HepG2 (cell line): ENCODE results near the gene LCN12. TPM values are rescaled to one million over a fixed set of nuclear protein-coding genes. Genes with fewer than 3 reads are reported as not detected.

Experiments used
- ARNTL ChIP-seq: sonication (generic); formaldehyde crosslinking; IDR thresholded peaks from 2 replicates; pipeline ENCODE4 v1.4.0; 2020; ENCODE audit warnings: mild to moderate bottlenecking, missing genetic modification reagents
- CAMTA2 ChIP-seq: sonication (generic); formaldehyde crosslinking; IDR thresholded peaks from 2 replicates; pipeline ENCODE4 v1.4.0; 2020; ENCODE audit warnings: mild to moderate bottlenecking, missing genetic modification reagents, borderline replicate concordance
- GPN1 ChIP-seq: sonication (generic); formaldehyde crosslinking; IDR thresholded peaks from 2 replicates; pipeline ENCODE4 v1.5.1; 2020; ENCODE audit warnings: missing genetic modification reagents, borderline replicate concordance
- HNRNPL ChIP-seq: fragments of 200-400 bp; formaldehyde crosslinking; IDR thresholded peaks from 2 replicates; pipeline ENCODE4 v1.6.1; 2017; ENCODE audit warnings: mild to moderate bottlenecking, low read depth, low read length
- MED13 ChIP-seq: sonication (generic); formaldehyde crosslinking; IDR thresholded peaks from 2 replicates; pipeline ENCODE4 v1.5.0; 2020; ENCODE audit warnings: missing genetic modification reagents
- MIER2 ChIP-seq: IDR thresholded peaks from 2 replicates; pipeline ENCODE4 v1.6.1; 2016; ENCODE audit warnings: missing biosample characterization, missing genetic modification reagents
- NFE2L2 ChIP-seq: fragments of 150-350 bp; IDR thresholded peaks from 2 replicates; pipeline ENCODE4 v1.6.1; 2014; ENCODE audit warnings: low read length
- PCBP2 ChIP-seq: fragments of 200-400 bp; formaldehyde crosslinking; optimal IDR thresholded peaks from 2 replicates; pipeline ENCODE3; 2018; ENCODE audit warnings: low read length, low read depth; ENCODE audit not compliant: poor library complexity, severe bottlenecking
- RELA ChIP-seq: sonication (generic); formaldehyde crosslinking; IDR thresholded peaks from 2 replicates; pipeline ENCODE4 v1.4.0; 2020; ENCODE audit warnings: missing genetic modification reagents
- REPIN1 ChIP-seq: sonication (generic); formaldehyde crosslinking; IDR thresholded peaks from 2 replicates; pipeline ENCODE4 v1.8.0; 2022; ENCODE audit warnings: missing genetic modification reagents, low read depth, mild to moderate bottlenecking, borderline replicate concordance
- SIX1 ChIP-seq: sonication (generic); formaldehyde crosslinking; IDR thresholded peaks from 2 replicates; pipeline ENCODE4 v1.4.0; 2020; ENCODE audit warnings: missing genetic modification reagents, borderline replicate concordance
- SRSF4 ChIP-seq: fragments of 200-400 bp; formaldehyde crosslinking; IDR thresholded peaks from one replicate; pipeline ENCODE4 v1.6.1; 2018; ENCODE audit warnings: mild to moderate bottlenecking, low read depth, low read length, moderate library complexity; ENCODE audit not compliant: poor library complexity, severe bottlenecking
- ZNF121 ChIP-seq: sonication (generic); formaldehyde crosslinking; IDR thresholded peaks from 2 replicates; pipeline ENCODE4 v1.5.0; 2020; ENCODE audit warnings: mild to moderate bottlenecking, missing genetic modification reagents
- ZNF263 ChIP-seq: sonication (generic); formaldehyde crosslinking; IDR thresholded peaks from 2 replicates; pipeline ENCODE4 v1.4.0; 2020; ENCODE audit warnings: missing genetic modification reagents
- ZNF430 ChIP-seq: sonication (generic); formaldehyde crosslinking; IDR thresholded peaks from 2 replicates; pipeline ENCODE4 v1.9.0; 2021; ENCODE audit warnings: mild to moderate bottlenecking, missing genetic modification reagents
- ZNF510 ChIP-seq: sonication (generic); formaldehyde crosslinking; IDR thresholded peaks from 2 replicates; pipeline ENCODE4 v1.4.0; 2020; ENCODE audit warnings: low read depth, mild to moderate bottlenecking, missing genetic modification reagents
- ZNF546 ChIP-seq: sonication (generic); formaldehyde crosslinking; conservative IDR thresholded peaks from 2 replicates; pipeline ENCODE4 v1.8.1; 2023; ENCODE audit warnings: mild to moderate bottlenecking, missing genetic modification reagents
- ZNF552 ChIP-seq: sonication (generic); formaldehyde crosslinking; IDR thresholded peaks from 2 replicates; pipeline ENCODE4 v1.9.0; 2022; ENCODE audit warnings: missing genetic modification reagents, mild to moderate bottlenecking, borderline replicate concordance
- ZNF720 ChIP-seq: sonication (generic); formaldehyde crosslinking; IDR thresholded peaks from 2 replicates; pipeline ENCODE4 v1.4.0; 2020; ENCODE audit warnings: missing genetic modification reagents
- ZNF766 ChIP-seq: sonication (generic); formaldehyde crosslinking; IDR thresholded peaks from 2 replicates; pipeline ENCODE4 v1.5.0; 2020; ENCODE audit warnings: missing genetic modification reagents, borderline replicate concordance
- ZNF768 ChIP-seq: sonication (generic); formaldehyde crosslinking; IDR thresholded peaks from 2 replicates; pipeline ENCODE4 v1.4.0; 2020; ENCODE audit warnings: missing genetic modification reagents
- ZNF790 ChIP-seq: sonication (generic); formaldehyde crosslinking; IDR thresholded peaks from 2 replicates; pipeline ENCODE4 v1.8.0; 2022; ENCODE audit warnings: missing genetic modification reagents, mild to moderate bottlenecking, borderline replicate concordance
- ZNF878 ChIP-seq: sonication (generic); formaldehyde crosslinking; IDR thresholded peaks from 2 replicates; pipeline ENCODE4 v1.8.1; 2023; ENCODE audit warnings: mild to moderate bottlenecking, missing genetic modification reagents, moderate library complexity
- ZNF879 ChIP-seq: sonication (generic); formaldehyde crosslinking; IDR thresholded peaks from 2 replicates; pipeline ENCODE4 v1.8.1; 2023; ENCODE audit warnings: missing genetic modification reagents
- ZSCAN31 ChIP-seq: sonication (generic); formaldehyde crosslinking; IDR thresholded peaks from 2 replicates; pipeline ENCODE4 v1.5.0; 2020; ENCODE audit warnings: low read depth, mild to moderate bottlenecking, missing genetic modification reagents
- polyA plus RNA-seq, 8 experiments: library from polyadenylated mRNA; depleted of rRNA in 3 of 8; stranded (reverse) in 7 of 8; unstranded in 1 of 8; fragments of >200 nt; fragmentation: Illumina TruSeq in 4 of 8; extraction: Trizol in 4 of 8; gene quantifications; 2 replicates each; pipeline versions ENCODE4 v1.2.1 to v1.2.3, GENCODE V29; 2011 to 2016; ENCODE audit warnings: low read depth in 4 of 8, missing spikeins in 1 of 8, mixed read lengths in 1 of 8; ENCODE audit not compliant: insufficient read depth in 1 of 8
- total RNA-seq, 5 experiments: library from RNA; depleted of rRNA; stranded (reverse); fragments of >200 nt; fragmentation: Illumina TruSeq; extraction: Trizol; gene quantifications; 2 replicates each; pipeline ENCODE4 v1.2.3, GENCODE V29; 2016; ENCODE audit warnings: low read depth in 1 of 5
- TF ChIP-seq, protein P1 (sequence below): sonication (generic); formaldehyde crosslinking; IDR thresholded peaks from 2 replicates; pipeline ENCODE4 v1.5.0; 2020; ENCODE audit warnings: mild to moderate bottlenecking, missing genetic modification reagents, moderate library complexity
- TF ChIP-seq, protein P2 (sequence below): IDR thresholded peaks from 2 replicates; pipeline ENCODE4 v1.6.1; 2016; ENCODE audit warnings: mild to moderate bottlenecking, missing biosample characterization, missing genetic modification reagents
- TF ChIP-seq, protein P3 (sequence below): sonication (generic); formaldehyde crosslinking; conservative IDR thresholded peaks from 2 replicates; pipeline ENCODE4 v1.5.0; 2020; ENCODE audit warnings: missing genetic modification reagents

The LCN12 gene
- total and polyA plus RNA-seq, 2 of the 13 experiments (the other 11 are each of a cell fraction or from before 2014, with no cell fraction given): 3.4 to 6.9 TPM

DNA sequence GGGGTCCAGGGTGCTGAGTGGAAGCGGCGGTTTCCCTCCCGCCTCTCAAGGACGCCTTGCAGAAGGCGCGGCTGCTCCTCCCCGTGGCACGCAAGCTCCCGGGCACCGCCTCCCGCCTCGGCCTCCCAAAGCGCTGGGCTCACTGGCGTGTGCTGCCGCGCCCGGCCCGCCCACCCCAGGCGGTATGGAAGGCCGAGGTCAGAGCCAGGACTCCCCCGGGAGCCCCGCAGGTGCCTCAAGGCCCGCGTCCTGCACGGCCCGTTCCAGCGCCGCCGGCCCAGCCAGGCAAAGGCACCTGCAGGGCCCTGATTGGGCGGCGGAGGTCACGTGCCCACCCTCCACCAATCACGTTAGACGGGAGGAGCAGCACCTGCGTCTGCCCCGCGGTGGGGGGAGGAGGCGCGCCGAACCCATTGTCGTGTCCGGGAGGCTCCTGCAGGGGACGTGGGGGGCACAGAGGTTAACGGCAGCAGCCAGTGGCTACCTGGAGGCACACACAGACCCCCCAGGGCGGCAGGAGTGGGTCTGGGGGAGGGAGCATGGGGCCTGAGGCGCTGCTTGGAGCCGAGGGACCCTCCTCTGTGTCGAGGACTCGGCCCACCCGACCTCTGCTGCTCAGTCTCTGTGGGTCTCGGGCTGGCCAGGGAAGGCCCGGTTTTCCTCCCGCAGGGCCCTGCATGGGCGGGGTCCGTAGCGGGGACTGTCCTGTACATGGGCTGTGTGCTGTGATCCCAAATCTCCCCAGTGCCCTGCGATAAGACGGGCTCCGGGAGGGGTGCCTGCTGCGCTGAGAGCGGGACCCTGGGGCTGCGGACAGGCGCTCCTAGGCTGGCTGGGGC is 2.0 kb upstream of the LCN12 start (continued):
- TF ChIP-seq SRSF4 (no peak), ZNF768 (peak; percentile 26; the same call in 1 of the 2 replicates), ZNF430 (CRISPR knock-in tag) (peak; percentile 20; the same call in 1 of the 2 replicates), ZSCAN31 (CRISPR knock-in tag) (peak; percentile 50), MIER2 (CRISPR knock-in tag) (peak; percentile 32; the same call in 1 of the 2 replicates), ZNF263 (CRISPR knock-in tag) (peak; percentile 55; the same call in 1 of the 2 replicates), HNRNPL (peak; percentile 64; the same call in 1 of the 2 replicates), PCBP2 (no peak), CAMTA2 (CRISPR knock-in tag) (peak; percentile 87; the same call in 1 of the 2 replicates), ZNF879 (CRISPR knock-in tag) (peak; percentile 83; the same call in 1 of the 2 replicates), ZNF552 (CRISPR knock-in tag) (peak; percentile 60; the same call in 1 of the 2 replicates), ZNF546 (CRISPR knock-in tag) (peak; percentile 47; the same call in 1 of the 2 replicates), REPIN1 (peak; percentile 54), GPN1 (CRISPR knock-in tag) (no peak), MED13 (peak; percentile 70), ZNF121 (no peak), NFE2L2 (no peak), ZNF878 (CRISPR knock-in tag) (no peak), ZNF790 (CRISPR knock-in tag) (peak; percentile 83; the same call in 1 of the 2 replicates), SIX1 (no peak), ZNF720 (CRISPR knock-in tag) (no peak), ZNF510 (CRISPR knock-in tag) (no peak), ZNF766 (CRISPR knock-in tag) (peak; percentile 26; the same call in 1 of the 2 replicates), ARNTL (CRISPR knock-in tag) (peak; percentile 69), RELA (no peak)
- TF ChIP-seq, protein P1, sequence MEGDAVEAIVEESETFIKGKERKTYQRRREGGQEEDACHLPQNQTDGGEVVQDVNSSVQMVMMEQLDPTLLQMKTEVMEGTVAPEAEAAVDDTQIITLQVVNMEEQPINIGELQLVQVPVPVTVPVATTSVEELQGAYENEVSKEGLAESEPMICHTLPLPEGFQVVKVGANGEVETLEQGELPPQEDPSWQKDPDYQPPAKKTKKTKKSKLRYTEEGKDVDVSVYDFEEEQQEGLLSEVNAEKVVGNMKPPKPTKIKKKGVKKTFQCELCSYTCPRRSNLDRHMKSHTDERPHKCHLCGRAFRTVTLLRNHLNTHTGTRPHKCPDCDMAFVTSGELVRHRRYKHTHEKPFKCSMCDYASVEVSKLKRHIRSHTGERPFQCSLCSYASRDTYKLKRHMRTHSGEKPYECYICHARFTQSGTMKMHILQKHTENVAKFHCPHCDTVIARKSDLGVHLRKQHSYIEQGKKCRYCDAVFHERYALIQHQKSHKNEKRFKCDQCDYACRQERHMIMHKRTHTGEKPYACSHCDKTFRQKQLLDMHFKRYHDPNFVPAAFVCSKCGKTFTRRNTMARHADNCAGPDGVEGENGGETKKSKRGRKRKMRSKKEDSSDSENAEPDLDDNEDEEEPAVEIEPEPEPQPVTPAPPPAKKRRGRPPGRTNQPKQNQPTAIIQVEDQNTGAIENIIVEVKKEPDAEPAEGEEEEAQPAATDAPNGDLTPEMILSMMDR: peak; percentile 58
- TF ChIP-seq, protein P2, sequence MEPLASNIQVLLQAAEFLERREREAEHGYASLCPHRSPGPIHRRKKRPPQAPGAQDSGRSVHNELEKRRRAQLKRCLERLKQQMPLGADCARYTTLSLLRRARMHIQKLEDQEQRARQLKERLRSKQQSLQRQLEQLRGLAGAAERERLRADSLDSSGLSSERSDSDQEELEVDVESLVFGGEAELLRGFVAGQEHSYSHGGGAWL (CRISPR knock-in tag): peak; percentile 50
- TF ChIP-seq, protein P3, sequence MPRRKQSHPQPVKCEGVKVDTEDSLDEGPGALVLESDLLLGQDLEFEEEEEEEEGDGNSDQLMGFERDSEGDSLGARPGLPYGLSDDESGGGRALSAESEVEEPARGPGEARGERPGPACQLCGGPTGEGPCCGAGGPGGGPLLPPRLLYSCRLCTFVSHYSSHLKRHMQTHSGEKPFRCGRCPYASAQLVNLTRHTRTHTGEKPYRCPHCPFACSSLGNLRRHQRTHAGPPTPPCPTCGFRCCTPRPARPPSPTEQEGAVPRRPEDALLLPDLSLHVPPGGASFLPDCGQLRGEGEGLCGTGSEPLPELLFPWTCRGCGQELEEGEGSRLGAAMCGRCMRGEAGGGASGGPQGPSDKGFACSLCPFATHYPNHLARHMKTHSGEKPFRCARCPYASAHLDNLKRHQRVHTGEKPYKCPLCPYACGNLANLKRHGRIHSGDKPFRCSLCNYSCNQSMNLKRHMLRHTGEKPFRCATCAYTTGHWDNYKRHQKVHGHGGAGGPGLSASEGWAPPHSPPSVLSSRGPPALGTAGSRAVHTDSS: no peak
